ENCODE results near the gene EFNA3.

EFNA3 gene

DNA sequence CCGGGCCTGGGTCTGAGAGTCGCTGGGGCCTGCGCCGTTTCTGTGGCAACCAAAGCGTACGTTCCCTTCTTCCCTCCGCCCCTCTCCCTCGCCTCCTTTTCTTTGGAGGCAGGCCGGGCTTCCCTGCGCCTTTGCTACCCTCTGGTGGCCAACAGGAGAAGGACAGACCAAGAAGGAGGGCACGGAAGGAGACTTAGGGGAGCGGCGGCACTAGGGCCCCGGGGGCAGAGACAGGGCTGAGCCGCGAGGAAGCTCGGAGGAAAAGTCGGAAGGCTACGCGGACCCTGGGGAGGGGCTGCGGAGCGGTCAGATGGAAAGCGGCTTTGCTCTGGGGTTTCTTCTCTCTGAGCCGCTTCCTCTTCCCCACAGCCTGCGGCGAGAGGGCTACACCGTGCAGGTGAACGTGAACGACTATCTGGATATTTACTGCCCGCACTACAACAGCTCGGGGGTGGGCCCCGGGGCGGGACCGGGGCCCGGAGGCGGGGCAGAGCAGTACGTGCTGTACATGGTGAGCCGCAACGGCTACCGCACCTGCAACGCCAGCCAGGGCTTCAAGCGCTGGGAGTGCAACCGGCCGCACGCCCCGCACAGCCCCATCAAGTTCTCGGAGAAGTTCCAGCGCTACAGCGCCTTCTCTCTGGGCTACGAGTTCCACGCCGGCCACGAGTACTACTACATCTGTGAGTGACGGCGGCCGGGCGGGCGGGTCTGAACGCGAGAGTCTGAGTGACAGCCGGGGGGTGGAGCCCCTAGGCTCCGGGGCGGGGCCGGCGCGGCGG is 6.3 kb downstream of the EFNA3 start (continued):
- TF ChIP-seq ZNF704 (tag by site-specific recombination; IDR thresholded peaks at IDR 0.05): no peak
- peak; percentile 74 for TF ChIP-seq ZNF341 (tag by site-specific recombination; IDR thresholded peaks at IDR 0.05; ENCODE audit: low read depth)
- no peak for TF ChIP-seq ZNF843 (tag by site-specific recombination; IDR thresholded peaks at IDR 0.05)
- TF ChIP-seq ZBTB17 (tag by site-specific recombination; IDR thresholded peaks at IDR 0.05): peak; percentile 90
- TF ChIP-seq ZNF350 (tag by site-specific recombination; IDR thresholded peaks at IDR 0.05): no peak
- no peak for TF ChIP-seq ZNF521 (tag by site-specific recombination; IDR thresholded peaks at IDR 0.05)
- peak; percentile 87; the same call in 1 of the 2 replicates for TF ChIP-seq ZNF76 (tag by site-specific recombination; IDR thresholded peaks at IDR 0.05; ENCODE audit: borderline replicate concordance, low read depth)
- no peak for TF ChIP-seq SCRT1 (tag by site-specific recombination; IDR thresholded peaks at IDR 0.05; ENCODE audit: borderline replicate concordance)
- no peak for TF ChIP-seq ZNF280C (tag by site-specific recombination; IDR thresholded peaks at IDR 0.05)
- no peak for TF ChIP-seq HOXC10 (CRISPR knock-in tag; IDR thresholded peaks at IDR 0.05)
- no peak for TF ChIP-seq ZNF18 (tag by site-specific recombination; IDR thresholded peaks at IDR 0.05)
- no peak for TF ChIP-seq ZNF146 (tag by site-specific recombination; IDR thresholded peaks at IDR 0.05)
- no peak for TF ChIP-seq ZNF416 (tag by site-specific recombination; IDR thresholded peaks at IDR 0.05)
- peak; percentile 90 for TF ChIP-seq ZBTB48 (tag by site-specific recombination; IDR thresholded peaks at IDR 0.05)
- TF ChIP-seq ZFP3 (tag by site-specific recombination; IDR thresholded peaks at IDR 0.05; ENCODE audit: low read depth): no peak
- no peak for TF ChIP-seq ZNF114 (tag by site-specific recombination; IDR thresholded peaks at IDR 0.05)
- TF ChIP-seq ZNF174 (tag by site-specific recombination; IDR thresholded peaks at IDR 0.05): no peak
- TF ChIP-seq ZNF26 (tag by site-specific recombination; IDR thresholded peaks at IDR 0.05): no peak
- peak; percentile 98 for TF ChIP-seq ZNF366 (tag by site-specific recombination; conservative IDR thresholded peaks at IDR 0.05)
- no peak for TF ChIP-seq OVOL3 (tag by site-specific recombination; IDR thresholded peaks at IDR 0.05)
- no peak for TF ChIP-seq ZNF768 (tag by site-specific recombination; IDR thresholded peaks at IDR 0.05)
- TF ChIP-seq, protein P1, sequence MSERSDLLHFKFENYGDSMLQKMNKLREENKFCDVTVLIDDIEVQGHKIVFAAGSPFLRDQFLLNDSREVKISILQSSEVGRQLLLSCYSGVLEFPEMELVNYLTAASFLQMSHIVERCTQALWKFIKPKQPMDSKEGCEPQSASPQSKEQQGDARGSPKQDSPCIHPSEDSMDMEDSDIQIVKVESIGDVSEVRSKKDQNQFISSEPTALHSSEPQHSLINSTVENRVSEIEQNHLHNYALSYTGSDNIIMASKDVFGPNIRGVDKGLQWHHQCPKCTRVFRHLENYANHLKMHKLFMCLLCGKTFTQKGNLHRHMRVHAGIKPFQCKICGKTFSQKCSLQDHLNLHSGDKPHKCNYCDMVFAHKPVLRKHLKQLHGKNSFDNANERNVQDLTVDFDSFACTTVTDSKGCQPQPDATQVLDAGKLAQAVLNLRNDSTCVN (tag by site-specific recombination; optimal IDR thresholded peaks at IDR 0.05): peak; percentile 68
- TF ChIP-seq ZNF626 (tag by site-specific recombination; IDR thresholded peaks at IDR 0.05): no peak
- 0 out of 2 replicates have a peak, but pooled peaks have one; percentile 79 for TF ChIP-seq PBX3 (CRISPR knock-in tag; IDR thresholded peaks at IDR 0.05)
- no peak; the same call in 1 of the 2 replicates for TF ChIP-seq ZNF623 (tag by site-specific recombination; IDR thresholded peaks at IDR 0.05)
- no peak for TF ChIP-seq ZNF776 (tag by site-specific recombination; IDR thresholded peaks at IDR 0.05; ENCODE audit: borderline replicate concordance)
- no peak for TF ChIP-seq ZNF658 (tag by site-specific recombination; IDR thresholded peaks at IDR 0.05)
- 0 out of 2 replicates have a peak, but pooled peaks have one; percentile 10 for TF ChIP-seq MYNN (tag by site-specific recombination; IDR thresholded peaks at IDR 0.05; ENCODE audit: borderline replicate concordance)
- no peak for TF ChIP-seq RBAK (tag by site-specific recombination; IDR thresholded peaks at IDR 0.05)
- TF ChIP-seq GLIS2 (tag by site-specific recombination; IDR thresholded peaks at IDR 0.05): no peak
- TF ChIP-seq ZNF707 (tag by site-specific recombination; IDR thresholded peaks at IDR 0.05): no peak
- peak; percentile 29; the same call in 1 of the 2 replicates for TF ChIP-seq FEZF1 (tag by site-specific recombination; IDR thresholded peaks at IDR 0.05)
- no peak for TF ChIP-seq GLI4 (tag by site-specific recombination; IDR thresholded peaks at IDR 0.05)

Data from HEK293 (cell line).